Activated CD4-positive, alpha-beta memory T cell treated with anti-CD3 and anti-CD28 coated beads, Interleukin-2, amount 10 ng/mL, durations not matched to agents 7 days and 5 days (primary cell): ENCODE results near the gene WDR70. TPM values are rescaled to one million over a fixed set of nuclear protein-coding genes. Genes with fewer than 3 reads are reported as not detected.
"Not testable (repeated sequence)": the region's sequence is repeated elsewhere in the genome, so short reads cannot be mapped to it uniquely, and the experiment has no call there.

Source experiments
- CTCF ChIA-PET: fragments of 350-600 bp; sonication (Branson Sonifier 250); formaldehyde crosslinking; loops from one replicate; lab custom pipeline; 2021; ENCODE audit warnings: antibody characterized with exemption, inconsistent platforms; lab: Charles Lee
- POLR2A ChIA-PET: fragments of 350-600 bp; sonication (Branson Sonifier 250); formaldehyde crosslinking; loops from one replicate; lab custom pipeline; 2021; ENCODE audit warnings: antibody characterized with exemption; lab: Charles Lee
- DNase-seq: peaks from one replicate; pipeline ENCODE4 v3.0.0-alpha.2; 2020
- H3K27ac Mint-ChIP-seq: one replicate; pipeline ENCODE4 v1.8.0; 2021; ENCODE audit warnings: mild to moderate bottlenecking, mixed read lengths
- H3K27me3 Mint-ChIP-seq: one replicate; pipeline ENCODE4 v1.8.0; 2021; ENCODE audit warnings: mixed read lengths
- H3K36me3 Mint-ChIP-seq: one replicate; pipeline ENCODE4 v1.8.0; 2021; ENCODE audit warnings: low read depth, mixed read lengths
- H3K4me1 Mint-ChIP-seq: one replicate; pipeline ENCODE4 v1.8.0; 2021; ENCODE audit warnings: mixed read lengths
- H3K4me3 Mint-ChIP-seq: one replicate; pipeline ENCODE4 v1.8.0; 2021; ENCODE audit warnings: mild to moderate bottlenecking, mixed read lengths
- H3K9me3 Mint-ChIP-seq: one replicate; pipeline ENCODE4 v1.8.0; 2021; ENCODE audit warnings: mixed read lengths
- total RNA-seq, 2 experiments: library from RNA; stranded (reverse); gene quantifications; one replicate each; pipeline ENCODE4 v1.2.3, GENCODE V29; 2021

The WDR70 gene
- total RNA-seq, 2 experiments from 2014 or later = 25.7 to 26.9 TPM

GRCh38 chr5:37415456-37415855, 36.3 kb downstream of the WDR70 start:
- H3K4me3 Mint-ChIP-seq, H3K27ac Mint-ChIP-seq, POLR2A ChIA-PET, H3K9me3 Mint-ChIP-seq, H3K27me3 Mint-ChIP-seq, DNase-seq, CTCF ChIA-PET, H3K4me1 Mint-ChIP-seq: not testable (repeated sequence)
- peaks cover 21% of the 10 kb centered on the region for H3K36me3 Mint-ChIP-seq

- Mint-ChIP-seq H3K4me1 (no peaks in the 10 kb centered on the region), H3K27me3 (no peaks in the 10 kb centered on the region), H3K27ac (no peak overlapping the region), H3K4me3 (no peak overlapping the region), H3K9me3 (no peaks in the 10 kb centered on the region), H3K36me3 (peaks cover 21% of the 10 kb centered on the region)
- POLR2A ChIA-PET = no interaction called here
- CTCF ChIA-PET = no interaction called here
- no peak for DNase-seq
These were observed 38.2 kb downstream of the WDR70 start for GRCh38 chr5:37417347-37417746.

GRCh38 chr5:37424441-37424840, 45.3 kb downstream of the WDR70 start:
- peaks cover 5% of the 10 kb centered on the region for H3K4me1 Mint-ChIP-seq
- no peak overlapping the region for H3K27ac Mint-ChIP-seq
- H3K4me3 Mint-ChIP-seq = no peak overlapping the region
- no peaks in the 10 kb centered on the region for H3K9me3 Mint-ChIP-seq
- CTCF ChIA-PET = interaction anchor here (0.9 kb wide), 1 partner anchor 11 kb away, joined by 3 read pairs; no protein-coding TSS in a partner anchor
- DNase-seq = no peak
- peaks cover 16% of the 10 kb centered on the region for H3K36me3 Mint-ChIP-seq
- no peaks in the 10 kb centered on the region for H3K27me3 Mint-ChIP-seq
- POLR2A ChIA-PET = interaction anchor here (1.4 kb wide), 1 partner anchor 12 kb away, joined by 3 read pairs; no protein-coding TSS in a partner anchor

GRCh38 chr5:37428044-37428443, 48.9 kb downstream of the WDR70 start:
- no peak for DNase-seq
- H3K27me3 Mint-ChIP-seq = no peaks in the 10 kb centered on the region
- POLR2A ChIA-PET = no interaction called here
- no peak overlapping the region for H3K4me3 Mint-ChIP-seq
- CTCF ChIA-PET = interaction anchor here (0.7 kb wide), 1 partner anchor 15 kb away, joined by 3 read pairs; no protein-coding TSS in a partner anchor
- peaks cover 1% of the 10 kb centered on the region for H3K4me1 Mint-ChIP-seq
- no peak overlapping the region for H3K27ac Mint-ChIP-seq
- H3K9me3 Mint-ChIP-seq = no peaks in the 10 kb centered on the region
- peaks cover 13% of the 10 kb centered on the region for H3K36me3 Mint-ChIP-seq

- Mint-ChIP-seq H3K4me1 (peaks cover 2% of the 10 kb centered on the region), H3K9me3 (no peaks in the 10 kb centered on the region), H3K36me3 (peaks cover 16% of the 10 kb centered on the region), H3K27ac (no peak overlapping the region), H3K27me3 (no peaks in the 10 kb centered on the region), H3K4me3 (no peak overlapping the region)
- ChIA-PET CTCF (no interaction called here), POLR2A (no interaction called here)
- no peak for DNase-seq
These were observed 56.1 kb downstream of the WDR70 start for GRCh38 chr5:37435261-37435660.

- Mint-ChIP-seq H3K36me3 (peaks cover 16% of the 10 kb centered on the region), H3K4me1 (peaks cover 2% of the 10 kb centered on the region), H3K27ac (no peak overlapping the region), H3K4me3 (no peak overlapping the region), H3K27me3 (no peaks in the 10 kb centered on the region), H3K9me3 (no peaks in the 10 kb centered on the region)
- CTCF ChIA-PET = no interaction called here
- no peak for DNase-seq
- POLR2A ChIA-PET = no interaction called here
These were observed 57.2 kb downstream of the WDR70 start for GRCh38 chr5:37436146-37436934.

- Mint-ChIP-seq H3K9me3 (no peaks in the 10 kb centered on the region), H3K4me3 (no peak overlapping the region), H3K4me1 (peaks cover 2% of the 10 kb centered on the region), H3K27me3 (no peaks in the 10 kb centered on the region), H3K36me3 (peaks cover 16% of the 10 kb centered on the region), H3K27ac (no peak overlapping the region)
- DNase-seq = no peak
- CTCF ChIA-PET = interaction anchor here (1.0 kb wide), 1 partner anchor 25 kb away, joined by 5 read pairs; no protein-coding TSS in a partner anchor
- POLR2A ChIA-PET = no interaction called here
These were observed 58.6 kb downstream of the WDR70 start for GRCh38 chr5:37437711-37438110.

- H3K9me3 Mint-ChIP-seq, H3K4me3 Mint-ChIP-seq, H3K4me1 Mint-ChIP-seq, CTCF ChIA-PET, H3K27me3 Mint-ChIP-seq, POLR2A ChIA-PET, DNase-seq, H3K27ac Mint-ChIP-seq: not testable (repeated sequence)
- peaks cover 37% of the 10 kb centered on the region for H3K36me3 Mint-ChIP-seq
These were observed 66.7 kb downstream of the WDR70 start for GRCh38 chr5:37445783-37446182.

- ChIA-PET POLR2A (no interaction called here), CTCF (no interaction called here)
- Mint-ChIP-seq H3K9me3 (peaks cover 8% of the 10 kb centered on the region), H3K27ac (no peak overlapping the region), H3K27me3 (no peaks in the 10 kb centered on the region), H3K4me1 (no peaks in the 10 kb centered on the region), H3K4me3 (no peak overlapping the region), H3K36me3 (peaks cover 56% of the 10 kb centered on the region)
- DNase-seq = no peak
These were observed 69.8 kb downstream of the WDR70 start for GRCh38 chr5:37448941-37449340.

- H3K9me3 Mint-ChIP-seq, CTCF ChIA-PET, POLR2A ChIA-PET, H3K4me1 Mint-ChIP-seq, H3K27me3 Mint-ChIP-seq, H3K4me3 Mint-ChIP-seq, DNase-seq, H3K27ac Mint-ChIP-seq: not testable (repeated sequence)
- peaks cover 36% of the 10 kb centered on the region for H3K36me3 Mint-ChIP-seq
These were observed 72.9 kb downstream of the WDR70 start for GRCh38 chr5:37451991-37452390.

- H3K4me1 Mint-ChIP-seq, H3K9me3 Mint-ChIP-seq, POLR2A ChIA-PET, H3K27ac Mint-ChIP-seq, DNase-seq, CTCF ChIA-PET, H3K4me3 Mint-ChIP-seq, H3K27me3 Mint-ChIP-seq: not testable (repeated sequence)
- H3K36me3 Mint-ChIP-seq = peaks cover 38% of the 10 kb centered on the region
These were observed 74.1 kb downstream of the WDR70 start for GRCh38 chr5:37453252-37453651.

GRCh38 chr5:37454402-37455055, 75.4 kb downstream of the WDR70 start:
- H3K4me1 Mint-ChIP-seq, POLR2A ChIA-PET, H3K27me3 Mint-ChIP-seq, H3K4me3 Mint-ChIP-seq, H3K27ac Mint-ChIP-seq, DNase-seq, CTCF ChIA-PET, H3K9me3 Mint-ChIP-seq: not testable (repeated sequence)
- peaks cover 33% of the 10 kb centered on the region for H3K36me3 Mint-ChIP-seq

- H3K27me3 Mint-ChIP-seq, POLR2A ChIA-PET, DNase-seq, H3K4me3 Mint-ChIP-seq, H3K4me1 Mint-ChIP-seq, CTCF ChIA-PET, H3K27ac Mint-ChIP-seq, H3K9me3 Mint-ChIP-seq: not testable (repeated sequence)
- H3K36me3 Mint-ChIP-seq = peaks cover 11% of the 10 kb centered on the region
These were observed 84.3 kb downstream of the WDR70 start for GRCh38 chr5:37463191-37464051.
